Measurements from ENCODE around the gene HIVEP2. TPM values are rescaled to one million over a fixed set of nuclear protein-coding genes. Genes with fewer than 3 reads are reported as not detected.
"Not testable (repeated sequence)": the region's sequence is repeated elsewhere in the genome, so short reads cannot be mapped to it uniquely, and the experiment has no call there.

Gene HIVEP2, protein sequence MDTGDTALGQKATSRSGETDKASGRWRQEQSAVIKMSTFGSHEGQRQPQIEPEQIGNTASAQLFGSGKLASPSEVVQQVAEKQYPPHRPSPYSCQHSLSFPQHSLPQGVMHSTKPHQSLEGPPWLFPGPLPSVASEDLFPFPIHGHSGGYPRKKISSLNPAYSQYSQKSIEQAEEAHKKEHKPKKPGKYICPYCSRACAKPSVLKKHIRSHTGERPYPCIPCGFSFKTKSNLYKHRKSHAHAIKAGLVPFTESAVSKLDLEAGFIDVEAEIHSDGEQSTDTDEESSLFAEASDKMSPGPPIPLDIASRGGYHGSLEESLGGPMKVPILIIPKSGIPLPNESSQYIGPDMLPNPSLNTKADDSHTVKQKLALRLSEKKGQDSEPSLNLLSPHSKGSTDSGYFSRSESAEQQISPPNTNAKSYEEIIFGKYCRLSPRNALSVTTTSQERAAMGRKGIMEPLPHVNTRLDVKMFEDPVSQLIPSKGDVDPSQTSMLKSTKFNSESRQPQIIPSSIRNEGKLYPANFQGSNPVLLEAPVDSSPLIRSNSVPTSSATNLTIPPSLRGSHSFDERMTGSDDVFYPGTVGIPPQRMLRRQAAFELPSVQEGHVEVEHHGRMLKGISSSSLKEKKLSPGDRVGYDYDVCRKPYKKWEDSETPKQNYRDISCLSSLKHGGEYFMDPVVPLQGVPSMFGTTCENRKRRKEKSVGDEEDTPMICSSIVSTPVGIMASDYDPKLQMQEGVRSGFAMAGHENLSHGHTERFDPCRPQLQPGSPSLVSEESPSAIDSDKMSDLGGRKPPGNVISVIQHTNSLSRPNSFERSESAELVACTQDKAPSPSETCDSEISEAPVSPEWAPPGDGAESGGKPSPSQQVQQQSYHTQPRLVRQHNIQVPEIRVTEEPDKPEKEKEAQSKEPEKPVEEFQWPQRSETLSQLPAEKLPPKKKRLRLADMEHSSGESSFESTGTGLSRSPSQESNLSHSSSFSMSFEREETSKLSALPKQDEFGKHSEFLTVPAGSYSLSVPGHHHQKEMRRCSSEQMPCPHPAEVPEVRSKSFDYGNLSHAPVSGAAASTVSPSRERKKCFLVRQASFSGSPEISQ (N-terminal part only)
- total RNA-seq = 24.3 and 26.1 TPM in 2 replicates

DNA sequence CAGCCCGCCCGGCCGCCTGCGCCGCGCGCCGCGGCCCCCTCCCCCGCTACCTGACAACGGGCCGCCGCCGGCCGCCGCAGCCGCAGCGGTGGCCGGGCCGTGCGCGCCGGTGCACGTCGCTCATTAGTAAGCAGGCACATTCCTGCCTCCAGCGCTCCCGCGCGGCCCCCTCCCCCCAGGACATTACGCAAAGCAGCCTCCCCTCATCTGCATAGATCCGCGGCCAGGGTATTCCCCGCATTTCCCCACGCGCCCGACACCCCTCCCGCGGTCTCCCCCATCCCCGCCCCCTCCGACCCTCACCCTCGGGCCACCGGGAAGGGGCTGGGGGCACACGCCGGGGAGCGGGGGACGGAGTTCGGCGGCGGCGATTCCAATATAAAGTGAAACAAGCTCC, at the start of gene HIVEP2:
TSS of gene HIVEP2 (minus strand) at position 128 of the 397 bp plus-strand sequence. CDS start 170,438 bp downstream, outside the sequence.
- DNase-seq (ENCODE audit: low spot score) = peak; percentile 68
- Mint-ChIP-seq H3K4me1 (ENCODE audit: low read depth) (peaks cover 50% of the 10 kb centered on the region), H3K36me3 (ENCODE audit: low read depth) (peaks cover 3% of the 10 kb centered on the region), H3K27ac (peak within 1 kb of the TSS; percentile 100), H3K9me3 (no peaks in the 10 kb centered on the region), H3K4me3 (ENCODE audit: low read depth) (peak within 1 kb of the TSS; percentile 93), H3K27me3 (ENCODE audit: low read depth) (peaks cover 7% of the 10 kb centered on the region)
- intact Hi-C loops (cut with micrococcal nuclease) = loop anchor here (1.0 to 10.0 kb wide), 3 partner anchors 505 to 860 kb away; partner anchors contain the start of genes ADAT2 and PEX3

DNA sequence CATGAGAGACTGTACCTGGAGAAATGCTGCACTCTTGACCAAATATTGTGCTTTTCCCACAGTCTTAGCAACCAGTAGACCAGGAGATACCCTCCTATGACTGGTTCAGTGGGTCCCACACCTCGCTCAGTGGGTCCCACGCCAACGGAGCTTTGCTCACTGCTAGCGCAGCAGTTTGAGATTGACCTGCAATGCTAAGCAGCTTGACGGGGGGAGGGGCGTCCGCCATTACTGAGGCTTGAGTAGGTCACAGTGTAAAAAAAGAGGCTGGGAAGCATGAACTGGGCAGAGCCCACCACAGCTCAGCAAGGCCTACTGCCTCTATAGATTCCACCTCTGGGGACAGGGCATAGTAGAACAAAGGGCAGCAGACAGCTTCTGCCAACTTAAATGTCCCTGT, 49.0 kb upstream of the HIVEP2 start:
- peaks cover 4% of the 10 kb centered on the region for H3K27me3 Mint-ChIP-seq (ENCODE audit: low read depth)
- H3K27ac Mint-ChIP-seq = no peak overlapping the region
- intact Hi-C loops (cut with micrococcal nuclease) = no loop called here
- H3K4me3 Mint-ChIP-seq (ENCODE audit: low read depth) = no peak overlapping the region
- no peak for DNase-seq (ENCODE audit: low spot score)
- H3K4me1 Mint-ChIP-seq (ENCODE audit: low read depth) = no peaks in the 10 kb centered on the region
- peaks cover 16% of the 10 kb centered on the region for H3K9me3 Mint-ChIP-seq
- no peaks in the 10 kb centered on the region for H3K36me3 Mint-ChIP-seq (ENCODE audit: low read depth)

DNA sequence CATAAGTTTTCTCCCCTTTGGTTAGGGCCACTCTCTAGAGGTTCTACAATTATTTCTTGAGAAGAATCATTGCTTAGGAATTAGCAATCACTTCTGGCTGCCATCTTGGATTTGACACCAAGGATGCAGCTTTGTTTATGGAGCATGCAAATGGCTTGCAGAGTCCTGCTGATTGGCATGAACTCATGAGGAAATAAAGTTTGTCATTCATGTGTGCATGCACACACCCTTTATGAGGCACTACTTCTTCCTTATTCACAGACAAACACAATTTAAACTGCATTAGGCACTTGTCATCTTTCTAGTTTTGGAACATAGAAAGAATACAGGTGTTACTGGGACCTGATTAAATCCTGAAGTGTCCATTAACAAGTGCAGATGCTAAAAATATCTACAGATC, 42.5 kb upstream of the HIVEP2 start:
- intact Hi-C loops (cut with micrococcal nuclease) = no loop called here

DNA sequence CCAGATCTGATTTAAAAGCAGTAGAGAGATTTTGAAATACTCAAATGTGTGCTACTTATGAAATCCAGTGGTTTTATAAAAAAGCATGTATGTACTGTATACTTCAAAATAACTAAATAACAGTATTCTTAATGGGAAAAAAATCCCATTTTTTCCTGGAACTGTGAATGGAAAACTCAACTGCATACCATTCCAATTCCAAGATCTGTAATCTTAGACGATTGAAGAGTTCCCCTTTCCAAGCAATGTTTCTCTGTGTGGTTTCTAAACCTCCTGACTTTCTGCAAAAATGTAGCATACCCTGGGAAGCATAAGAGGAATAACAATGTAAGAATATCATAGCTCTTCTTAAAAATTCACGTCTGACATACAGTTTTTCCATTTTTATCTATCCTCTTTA, 40.3 kb upstream of the HIVEP2 start:
- Mint-ChIP-seq H3K4me3 (ENCODE audit: low read depth) (no peak overlapping the region), H3K9me3 (peaks cover 20% of the 10 kb centered on the region), H3K27me3 (ENCODE audit: low read depth) (no peaks in the 10 kb centered on the region), H3K4me1 (ENCODE audit: low read depth) (no peaks in the 10 kb centered on the region), H3K36me3 (ENCODE audit: low read depth) (peaks cover 5% of the 10 kb centered on the region), H3K27ac (no peak overlapping the region)
- no peak for DNase-seq (ENCODE audit: low spot score)
- intact Hi-C loops (cut with micrococcal nuclease) = no loop called here

More for the DNA sequence above, 42.5 kb upstream of the HIVEP2 start:
- Mint-ChIP-seq H3K27me3 (ENCODE audit: low read depth) (no peaks in the 10 kb centered on the region), H3K36me3 (ENCODE audit: low read depth) (no peaks in the 10 kb centered on the region), H3K27ac (no peak overlapping the region), H3K4me1 (ENCODE audit: low read depth) (no peaks in the 10 kb centered on the region), H3K9me3 (peaks cover 6% of the 10 kb centered on the region), H3K4me3 (ENCODE audit: low read depth) (no peak overlapping the region)
- no peak for DNase-seq (ENCODE audit: low spot score)

DNA sequence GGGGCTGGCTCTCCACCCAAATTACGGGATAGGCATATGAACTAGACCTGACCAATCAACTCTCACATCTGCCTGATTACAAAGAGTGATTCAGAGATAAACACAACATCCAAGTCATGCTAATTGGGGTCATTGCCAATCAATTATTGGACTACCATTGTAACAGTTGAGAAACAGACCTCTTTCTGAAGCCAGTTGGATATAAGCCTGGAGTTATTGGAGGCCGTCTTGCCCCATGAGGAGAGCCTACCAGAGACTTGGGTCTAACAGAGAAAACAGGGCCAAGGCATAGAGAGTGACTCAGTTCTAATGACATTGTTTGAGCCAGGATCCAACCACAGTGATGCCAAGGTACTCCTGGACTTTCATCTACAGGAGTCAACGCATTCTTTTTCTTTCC, 39.4 kb upstream of the HIVEP2 start:
- peaks cover 5% of the 10 kb centered on the region for H3K36me3 Mint-ChIP-seq (ENCODE audit: low read depth)
- intact Hi-C loops (cut with micrococcal nuclease) = no loop called here
- no peak for DNase-seq (ENCODE audit: low spot score)
- peaks cover 20% of the 10 kb centered on the region for H3K9me3 Mint-ChIP-seq
- H3K4me1 Mint-ChIP-seq (ENCODE audit: low read depth) = no peaks in the 10 kb centered on the region
- no peak overlapping the region for H3K27ac Mint-ChIP-seq
- no peak overlapping the region for H3K4me3 Mint-ChIP-seq (ENCODE audit: low read depth)
- no peaks in the 10 kb centered on the region for H3K27me3 Mint-ChIP-seq (ENCODE audit: low read depth)

DNA sequence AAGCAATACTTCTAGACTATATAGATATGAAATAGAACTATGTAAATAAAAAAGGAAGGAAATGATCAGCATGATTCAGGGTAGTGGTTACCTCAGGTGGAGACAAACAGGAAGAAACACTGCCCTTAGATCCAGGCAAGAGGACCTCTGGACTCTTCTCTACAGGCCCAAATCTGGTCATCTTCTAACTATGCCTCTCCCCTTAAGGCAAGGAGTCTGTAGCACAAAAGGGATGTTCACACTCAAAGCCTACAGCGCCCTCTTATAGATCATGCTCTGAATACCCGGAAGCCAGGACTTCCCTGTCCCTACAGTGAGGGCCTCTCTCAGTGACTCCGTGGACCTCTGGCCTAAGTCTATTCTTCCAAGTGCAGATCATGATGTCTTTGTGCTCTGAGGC, 30.4 kb upstream of the HIVEP2 start:
- no peaks in the 10 kb centered on the region for H3K4me1 Mint-ChIP-seq (ENCODE audit: low read depth)
- H3K27ac Mint-ChIP-seq = no peak overlapping the region
- no peaks in the 10 kb centered on the region for H3K27me3 Mint-ChIP-seq (ENCODE audit: low read depth)
- H3K9me3 Mint-ChIP-seq = peaks cover 7% of the 10 kb centered on the region
- H3K36me3 Mint-ChIP-seq (ENCODE audit: low read depth) = no peaks in the 10 kb centered on the region
- intact Hi-C loops (cut with micrococcal nuclease) = no loop called here
- no peak for DNase-seq (ENCODE audit: low spot score)
- no peak overlapping the region for H3K4me3 Mint-ChIP-seq (ENCODE audit: low read depth)

DNA sequence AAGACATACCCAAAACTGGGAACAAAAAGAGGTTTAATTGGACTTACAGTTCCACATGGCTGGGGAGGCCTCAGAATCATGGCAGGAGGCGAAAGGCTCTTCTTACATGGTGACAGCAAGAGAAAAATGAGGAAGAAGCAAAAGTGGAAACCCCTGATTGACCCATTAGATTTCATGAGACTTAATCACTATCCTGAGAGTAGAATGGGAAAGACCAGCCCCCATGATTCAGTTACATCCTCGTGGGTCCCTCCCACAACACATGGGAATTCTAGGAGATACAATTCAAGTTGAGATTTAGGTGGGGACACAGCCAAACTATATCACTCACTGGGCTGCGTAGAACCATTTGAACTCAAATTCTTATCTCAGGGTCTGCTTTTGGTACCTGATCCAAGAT, 26.0 kb upstream of the HIVEP2 start:
- H3K4me3 Mint-ChIP-seq (ENCODE audit: low read depth); DNase-seq (ENCODE audit: low spot score); intact Hi-C loops (cut with micrococcal nuclease); H3K27ac Mint-ChIP-seq; H3K36me3 Mint-ChIP-seq (ENCODE audit: low read depth); H3K27me3 Mint-ChIP-seq (ENCODE audit: low read depth); H3K9me3 Mint-ChIP-seq; H3K4me1 Mint-ChIP-seq (ENCODE audit: low read depth): not testable (repeated sequence)

DNA sequence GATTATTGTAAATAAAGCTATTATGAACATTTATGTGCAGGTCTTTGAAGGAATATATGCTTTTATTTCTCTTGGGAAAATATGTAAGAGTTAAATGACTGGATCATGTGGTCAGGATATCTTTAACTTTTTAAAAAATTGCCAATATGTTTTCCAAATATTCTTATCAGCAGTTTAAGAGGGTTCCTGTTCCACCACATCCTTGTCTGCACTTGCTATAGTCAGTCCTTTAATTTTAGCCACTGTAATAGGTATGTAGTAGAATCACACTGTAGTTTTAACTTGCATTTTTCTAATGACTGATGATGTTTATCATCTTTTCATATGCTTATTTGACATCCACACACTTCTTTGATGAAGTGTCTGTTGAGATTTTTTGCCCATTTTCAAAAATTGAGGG, 23.6 kb upstream of the HIVEP2 start:
- no peak overlapping the region for H3K27ac Mint-ChIP-seq
- intact Hi-C loops (cut with micrococcal nuclease) = no loop called here
- H3K36me3 Mint-ChIP-seq (ENCODE audit: low read depth) = no peaks in the 10 kb centered on the region
- H3K4me3 Mint-ChIP-seq (ENCODE audit: low read depth) = no peak overlapping the region
- no peaks in the 10 kb centered on the region for H3K9me3 Mint-ChIP-seq
- peaks cover 3% of the 10 kb centered on the region for H3K4me1 Mint-ChIP-seq (ENCODE audit: low read depth)
- no peaks in the 10 kb centered on the region for H3K27me3 Mint-ChIP-seq (ENCODE audit: low read depth)
- no peak for DNase-seq (ENCODE audit: low spot score)

DNA sequence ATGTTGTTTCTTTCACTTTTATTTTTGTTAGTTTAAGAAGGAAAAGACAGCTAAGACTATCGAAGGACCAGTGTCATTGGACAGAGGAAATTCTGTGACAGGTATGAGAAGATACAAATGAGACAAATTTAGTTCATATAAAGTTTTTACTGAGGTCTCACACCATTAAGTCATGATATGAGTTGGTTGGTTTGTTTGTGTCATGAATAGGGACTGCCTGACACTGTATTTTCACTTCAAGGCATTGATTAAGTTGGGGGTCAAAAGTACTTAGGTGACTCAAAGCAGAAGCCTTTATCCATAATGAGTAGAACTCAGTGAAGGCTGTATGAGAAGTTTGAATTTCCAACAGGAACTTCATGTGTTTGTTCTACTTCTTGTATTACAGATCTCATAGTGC, 21.3 kb upstream of the HIVEP2 start:
- Mint-ChIP-seq H3K4me1 (ENCODE audit: low read depth) (peaks cover 3% of the 10 kb centered on the region), H3K9me3 (no peaks in the 10 kb centered on the region), H3K36me3 (ENCODE audit: low read depth) (no peaks in the 10 kb centered on the region), H3K27me3 (ENCODE audit: low read depth) (no peaks in the 10 kb centered on the region), H3K27ac (no peak overlapping the region), H3K4me3 (ENCODE audit: low read depth) (no peak overlapping the region)
- DNase-seq (ENCODE audit: low spot score) = no peak
- intact Hi-C loops (cut with micrococcal nuclease) = no loop called here

DNA sequence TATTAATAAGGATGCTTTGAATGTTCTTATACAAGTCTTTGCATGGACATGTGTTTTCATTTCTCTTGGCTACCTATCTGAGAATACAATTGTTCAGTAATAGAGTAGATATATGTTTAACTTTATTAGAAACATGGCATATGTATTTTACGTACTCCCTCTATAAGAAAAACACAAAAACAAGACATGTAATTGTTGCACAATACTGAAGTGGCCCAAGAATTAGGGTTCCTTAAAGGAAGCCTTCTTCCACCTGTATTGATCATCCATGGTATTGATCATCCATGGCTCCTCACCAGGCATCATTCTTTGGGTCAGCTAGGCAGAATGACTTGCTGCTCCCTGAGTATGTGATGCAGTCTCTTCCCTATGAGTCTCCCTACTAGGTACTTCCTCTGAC, 20.2 kb upstream of the HIVEP2 start:
- Mint-ChIP-seq H3K36me3 (ENCODE audit: low read depth) (no peaks in the 10 kb centered on the region), H3K4me3 (ENCODE audit: low read depth) (no peak overlapping the region), H3K9me3 (no peaks in the 10 kb centered on the region), H3K4me1 (ENCODE audit: low read depth) (peaks cover 3% of the 10 kb centered on the region), H3K27ac (no peak overlapping the region), H3K27me3 (ENCODE audit: low read depth) (no peaks in the 10 kb centered on the region)
- intact Hi-C loops (cut with micrococcal nuclease) = no loop called here
- no peak for DNase-seq (ENCODE audit: low spot score)

DNA sequence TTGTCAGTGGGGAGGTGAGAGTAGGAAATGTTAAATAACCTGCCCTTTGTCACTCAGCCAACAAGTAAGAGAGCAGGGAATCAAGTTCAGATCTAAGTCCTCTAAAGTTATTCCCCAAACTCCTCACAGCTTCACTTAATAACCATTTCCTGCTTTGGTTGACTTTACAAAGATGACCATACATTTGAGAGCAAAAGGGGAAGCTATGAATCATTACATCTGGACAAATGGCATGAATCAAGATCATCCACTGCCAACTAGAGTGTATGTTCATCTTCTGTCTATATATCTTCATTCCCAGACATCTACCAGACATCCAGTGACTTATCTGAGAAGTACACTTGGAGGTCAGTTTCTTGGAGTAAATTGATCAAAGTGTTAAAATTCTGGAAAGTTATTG, 15.1 kb upstream of the HIVEP2 start:
- intact Hi-C loops (cut with micrococcal nuclease) = no loop called here
- no peaks in the 10 kb centered on the region for H3K9me3 Mint-ChIP-seq
- H3K36me3 Mint-ChIP-seq (ENCODE audit: low read depth) = no peaks in the 10 kb centered on the region

DNA sequence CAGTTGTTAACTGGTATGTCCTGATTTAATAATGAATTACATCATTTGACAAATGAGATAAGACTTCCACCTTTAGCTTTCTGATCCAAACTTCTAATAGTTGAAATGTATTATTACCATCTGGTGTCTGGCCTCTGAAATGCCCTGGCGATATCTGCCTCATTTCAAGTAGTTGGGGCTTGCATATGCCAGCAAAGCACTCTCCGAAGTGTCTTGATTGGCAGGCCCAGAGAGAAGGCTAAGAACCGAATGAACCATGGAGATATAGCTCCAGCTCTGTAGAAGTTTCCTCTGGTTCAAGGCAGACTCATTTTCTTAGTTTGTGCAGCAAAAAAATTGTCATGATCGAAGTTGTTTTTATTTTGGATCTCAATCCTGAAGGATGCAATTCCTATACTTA, 13.4 kb upstream of the HIVEP2 start:
- H3K4me3 Mint-ChIP-seq (ENCODE audit: low read depth) = no peak overlapping the region
- H3K27me3 Mint-ChIP-seq (ENCODE audit: low read depth) = no peaks in the 10 kb centered on the region
- no peak overlapping the region for H3K27ac Mint-ChIP-seq
- DNase-seq (ENCODE audit: low spot score) = no peak
- no peaks in the 10 kb centered on the region for H3K36me3 Mint-ChIP-seq (ENCODE audit: low read depth)
- no peaks in the 10 kb centered on the region for H3K4me1 Mint-ChIP-seq (ENCODE audit: low read depth)
- intact Hi-C loops (cut with micrococcal nuclease) = no loop called here
- H3K9me3 Mint-ChIP-seq = no peaks in the 10 kb centered on the region

More for the DNA sequence above, 15.1 kb upstream of the HIVEP2 start:
- Mint-ChIP-seq H3K27ac (no peak overlapping the region), H3K4me1 (ENCODE audit: low read depth) (no peaks in the 10 kb centered on the region), H3K4me3 (ENCODE audit: low read depth) (no peak overlapping the region), H3K27me3 (ENCODE audit: low read depth) (no peaks in the 10 kb centered on the region)
- no peak for DNase-seq (ENCODE audit: low spot score)

Measured in activated T-helper 2 cell treated with anti-CD3 and anti-CD28 coated beads, Interferon-gamma antibody, Interleukin-2, Interleukin-4, amounts not matched to agents 10 μg/mL and 5 μg/mL and 100 μg/mL, durations not matched to agents 14 hours and 24 hours and 36 hours (primary cell).